ENCODE measurements around the gene CCPG1.

CCPG1 gene

GRCh38 chr15:55383687-55384086, 24.5 kb downstream of the CCPG1 start:
- DNase-seq = no peak

DNA sequence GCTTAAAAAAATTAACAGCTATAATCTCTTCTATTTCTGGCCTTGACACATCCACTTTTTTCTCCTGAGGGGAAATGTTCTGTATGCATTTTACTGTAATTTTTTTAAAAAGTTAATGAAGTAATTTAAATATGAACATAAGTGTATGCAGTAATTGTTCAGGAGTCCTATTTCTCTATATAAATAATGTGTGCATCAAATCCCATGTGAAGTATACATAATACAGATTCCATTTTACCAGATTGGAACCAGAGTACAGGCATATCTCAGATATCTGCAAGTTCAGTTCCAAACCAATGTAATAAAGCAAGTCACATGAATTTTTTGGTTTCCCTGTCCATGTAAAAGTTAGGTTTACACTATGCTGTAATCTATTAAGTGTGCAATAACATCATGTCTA, 26.6 kb downstream of the CCPG1 start:
- DNase-seq = no peak

DNA sequence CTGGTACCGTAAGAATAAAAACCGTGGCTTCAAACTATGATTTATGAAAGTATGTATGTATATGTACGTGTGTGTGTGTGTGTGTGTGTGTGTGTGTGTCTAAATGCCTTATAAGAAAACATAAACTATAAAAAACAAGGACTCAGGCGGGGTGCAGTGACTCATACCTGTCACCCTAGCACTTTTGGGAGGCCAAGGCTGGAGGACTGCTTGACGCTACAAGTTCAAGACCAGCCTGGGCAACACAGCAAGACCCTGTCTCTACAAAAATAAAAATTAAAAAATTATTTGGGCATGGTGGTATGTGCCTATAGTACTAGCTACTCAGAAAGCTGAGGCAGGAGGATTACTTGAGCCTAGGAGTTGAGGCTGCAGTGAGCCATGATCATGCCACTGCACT, 29.1 kb downstream of the CCPG1 start:
- DNase-seq = no peak

- no peak for DNase-seq
These were observed 35.3 kb downstream of the CCPG1 start for GRCh38 chr15:55372701-55373440.

- no peak for DNase-seq
These were observed 41.2 kb downstream of the CCPG1 start for GRCh38 chr15:55366981-55367380.

- no peak for DNase-seq
These were observed 45.5 kb downstream of the CCPG1 start for GRCh38 chr15:55362641-55363040.

DNA sequence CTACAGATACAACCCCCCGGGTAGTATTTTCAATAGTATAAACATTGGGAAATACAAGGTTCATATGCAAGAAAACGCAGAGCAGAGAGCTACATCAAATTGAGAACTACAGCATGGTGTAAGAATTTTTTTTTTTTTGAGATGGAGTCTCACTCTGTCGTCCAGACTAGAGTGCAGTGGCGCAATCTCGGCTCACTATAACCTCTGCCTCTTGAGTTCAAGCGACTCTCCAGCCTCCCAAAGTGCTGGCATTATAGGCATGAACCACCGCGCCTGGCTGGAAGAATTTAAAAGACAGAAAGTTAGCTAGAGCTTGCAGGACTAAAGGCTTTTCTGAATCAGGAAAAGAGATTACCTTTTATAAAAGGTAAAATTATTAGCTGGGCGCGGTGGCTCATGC, 47.1 kb downstream of the CCPG1 start:
- no peak for DNase-seq

DNA sequence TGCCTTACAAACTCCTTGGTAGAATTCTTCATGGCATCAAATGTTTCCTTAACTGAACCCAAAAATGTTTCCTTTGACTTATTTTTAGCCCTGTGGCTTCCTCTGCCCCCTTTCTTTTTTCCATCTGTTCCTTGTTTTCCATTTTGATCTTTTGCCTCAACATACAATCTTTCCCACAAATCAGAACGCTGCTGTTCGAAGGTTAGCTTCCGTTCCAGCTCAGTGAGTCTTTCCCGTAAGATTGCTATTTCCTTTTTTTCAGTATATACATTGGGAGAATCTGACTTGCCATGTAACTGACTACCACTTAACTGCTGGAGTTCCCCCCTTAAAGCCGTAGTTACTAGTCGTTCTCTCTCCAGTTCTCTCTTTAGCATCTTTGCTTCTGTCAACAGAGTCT, 47.9 kb downstream of the CCPG1 start:
- DNase-seq = no peak

- DNase-seq = no peak
These were observed 49.7 kb downstream of the CCPG1 start for GRCh38 chr15:55358471-55358870.

DNA sequence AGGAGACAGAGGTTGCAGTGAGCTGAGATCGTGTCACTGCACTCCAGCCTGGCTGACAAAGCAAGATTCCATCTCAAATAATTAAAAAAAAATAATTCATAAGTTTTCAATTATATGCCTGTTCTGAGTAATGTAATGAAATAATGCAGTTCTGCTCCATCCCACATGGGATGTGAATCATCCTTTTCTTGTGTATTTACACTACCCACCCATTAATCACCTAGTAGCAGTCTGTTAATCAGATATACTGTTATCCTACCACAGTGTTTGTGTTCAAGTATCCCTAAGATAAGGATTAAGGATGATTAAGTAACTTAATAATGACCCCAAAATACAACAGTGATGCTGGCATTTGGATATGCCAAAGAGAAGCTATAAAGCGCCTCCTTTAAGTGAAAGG, 50.4 kb downstream of the CCPG1 start:
- no peak for DNase-seq

DNA sequence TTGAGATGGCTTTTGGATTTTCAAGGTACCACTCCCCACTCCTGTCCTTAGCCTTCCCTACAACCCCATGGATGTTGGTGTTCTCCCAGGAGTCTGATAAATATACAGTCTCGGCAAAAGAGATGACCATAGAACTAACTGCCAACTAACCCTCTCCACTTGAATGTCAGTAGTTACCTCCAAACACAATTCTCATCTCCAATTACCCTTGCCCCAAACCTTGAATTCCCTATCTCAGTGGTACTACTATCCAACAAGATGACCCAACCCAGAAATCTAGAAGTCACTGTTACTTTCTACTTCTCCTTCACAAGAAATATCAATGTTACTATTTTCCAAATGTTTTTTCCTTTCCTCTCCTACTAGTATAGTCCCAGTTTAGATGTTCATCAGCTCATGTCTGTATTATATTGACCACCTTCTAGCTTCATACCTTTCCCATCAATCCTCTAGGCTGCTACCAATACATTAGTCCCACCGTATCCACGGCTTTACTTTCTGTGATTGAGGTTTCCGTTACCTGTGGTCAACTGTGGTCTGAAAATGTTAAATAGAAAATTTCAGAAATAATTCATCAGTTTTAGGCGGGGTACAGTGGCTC, 51.1 kb downstream of the CCPG1 start:
- DNase-seq = no peak

DNA sequence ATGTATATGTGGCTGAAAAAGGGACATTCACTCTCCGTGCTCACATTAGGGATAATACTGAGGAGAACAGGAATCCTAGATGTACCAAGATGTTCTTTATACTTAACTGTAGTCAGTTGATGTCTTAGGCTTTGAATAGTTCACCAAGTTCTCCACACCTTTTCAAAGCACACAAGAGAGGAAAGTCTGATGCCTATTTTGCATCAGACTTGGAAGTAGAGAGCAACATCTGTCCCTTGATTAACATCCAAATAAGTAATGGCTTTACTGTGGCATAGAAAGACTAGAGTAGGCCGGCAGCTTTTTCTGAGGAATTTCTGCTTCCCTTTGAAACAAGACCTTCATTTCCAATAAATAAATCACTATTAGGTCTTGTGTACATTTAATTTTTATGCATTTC, 55.1 kb downstream of the CCPG1 start:
- no peak for DNase-seq

- DNase-seq = no peak
These were observed 58.9 kb downstream of the CCPG1 start for GRCh38 chr15:55349282-55349681.

GRCh38 chr15:55348281-55348778, 59.8 kb downstream of the CCPG1 start:
- DNase-seq = no peak

DNA sequence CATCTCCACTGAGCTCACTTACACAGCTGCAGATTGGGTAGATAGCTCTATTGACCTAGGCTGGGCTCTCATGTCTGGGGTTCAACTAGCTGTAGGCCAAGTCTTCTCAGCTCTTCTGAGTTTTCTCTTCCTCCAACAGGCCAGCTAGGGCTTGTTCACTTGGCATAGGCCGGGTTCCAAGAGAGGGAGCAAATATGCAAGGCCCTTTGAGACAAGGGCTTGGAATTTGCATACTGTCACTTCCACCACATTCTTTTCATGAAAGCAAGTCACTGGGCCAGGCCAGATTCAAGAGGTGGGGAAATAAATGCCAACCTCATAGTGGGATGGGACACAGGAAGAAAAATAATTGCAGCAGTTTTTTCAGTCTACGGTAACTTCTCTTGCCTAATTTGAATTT, 64.0 kb downstream of the CCPG1 start:
- no peak for DNase-seq

- DNase-seq = no peak
These were observed 65.0 kb downstream of the CCPG1 start for GRCh38 chr15:55343168-55343567.

DNA sequence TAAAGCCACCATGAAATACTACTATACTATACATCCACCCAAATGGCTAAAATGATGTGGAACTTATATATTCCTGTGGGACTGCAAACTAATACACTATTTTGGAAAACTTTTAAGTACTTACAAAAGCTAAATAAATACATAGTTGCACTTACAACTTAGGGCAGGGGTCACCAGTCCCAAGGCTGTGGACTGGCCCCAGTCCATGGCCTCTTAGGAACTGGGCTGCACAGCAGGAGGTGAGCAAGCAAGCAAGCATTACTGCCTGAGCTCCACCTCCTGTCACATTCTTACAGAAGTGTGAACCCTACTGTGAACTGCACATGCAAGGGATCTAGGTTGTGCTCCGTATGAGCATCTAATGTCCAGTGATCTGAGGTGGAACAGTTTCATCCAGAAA, 71.0 kb downstream of the CCPG1 start:
- no peak for DNase-seq

- DNase-seq = no peak
These were observed 73.2 kb downstream of the CCPG1 start for GRCh38 chr15:55334997-55335396.

DNA sequence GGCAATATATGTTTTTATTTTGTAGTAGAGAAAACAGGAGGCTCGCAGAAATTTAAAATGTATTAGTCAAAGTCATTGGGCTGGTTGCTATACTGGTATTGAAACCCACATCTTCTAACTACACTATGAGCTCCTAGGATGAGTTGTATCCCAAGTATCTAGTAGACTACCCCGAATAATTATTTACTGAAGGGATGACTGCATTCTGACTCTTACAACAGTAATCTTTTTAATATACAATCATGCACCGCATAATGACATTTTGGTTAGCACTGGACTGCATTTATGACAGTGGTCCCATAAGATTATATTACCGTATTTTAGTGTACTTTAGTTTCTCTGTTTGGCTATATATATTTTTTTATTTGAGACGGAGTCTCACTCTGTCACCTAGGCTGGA, 73.8 kb downstream of the CCPG1 start:
- DNase-seq = no peak

DNA sequence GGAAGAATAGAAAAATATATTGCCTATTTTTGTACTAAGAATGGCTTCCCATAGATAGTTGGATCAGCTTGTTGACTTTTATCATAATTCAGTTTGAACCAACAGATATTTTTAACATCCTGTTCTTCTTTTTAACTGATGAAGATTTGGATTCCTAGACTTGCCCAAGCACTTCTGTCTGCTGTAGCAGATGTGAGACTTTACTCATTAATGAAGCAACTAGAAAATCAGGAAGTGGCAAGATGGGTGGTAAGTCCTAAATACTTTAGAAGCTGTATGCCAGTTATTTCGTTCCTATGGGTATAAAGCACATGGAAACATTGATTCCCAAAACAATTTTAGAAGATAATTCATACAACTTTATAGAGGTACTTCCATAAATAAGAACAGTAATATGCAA, 80.8 kb downstream of the CCPG1 start:
- no peak for DNase-seq

DNA sequence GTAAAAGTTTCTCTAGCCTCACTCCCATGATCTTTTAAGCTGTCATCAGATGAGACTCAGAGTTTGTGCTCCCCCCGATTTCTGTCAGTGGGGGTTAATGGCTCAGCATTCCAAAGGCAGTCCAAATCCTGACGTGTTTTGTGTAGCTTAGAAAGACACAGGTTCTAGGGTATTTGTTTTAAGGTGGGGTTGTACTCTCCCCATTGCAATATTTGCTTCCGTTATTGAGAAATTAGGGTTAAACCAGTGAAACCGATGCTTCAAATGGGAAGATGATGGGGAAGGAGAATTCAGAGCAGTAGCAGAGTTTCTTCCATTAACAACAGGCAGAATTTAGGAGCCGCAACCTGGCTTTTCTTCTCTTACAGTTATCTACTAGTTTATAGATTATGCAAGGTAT, 85.7 kb downstream of the CCPG1 start:
- DNase-seq = no peak

- DNase-seq = no peak
These were observed 87.2 kb downstream of the CCPG1 start for GRCh38 chr15:55320963-55321362.

GRCh38 chr15:55320238-55320550, 88.0 kb downstream of the CCPG1 start:
- no peak for DNase-seq

DNA sequence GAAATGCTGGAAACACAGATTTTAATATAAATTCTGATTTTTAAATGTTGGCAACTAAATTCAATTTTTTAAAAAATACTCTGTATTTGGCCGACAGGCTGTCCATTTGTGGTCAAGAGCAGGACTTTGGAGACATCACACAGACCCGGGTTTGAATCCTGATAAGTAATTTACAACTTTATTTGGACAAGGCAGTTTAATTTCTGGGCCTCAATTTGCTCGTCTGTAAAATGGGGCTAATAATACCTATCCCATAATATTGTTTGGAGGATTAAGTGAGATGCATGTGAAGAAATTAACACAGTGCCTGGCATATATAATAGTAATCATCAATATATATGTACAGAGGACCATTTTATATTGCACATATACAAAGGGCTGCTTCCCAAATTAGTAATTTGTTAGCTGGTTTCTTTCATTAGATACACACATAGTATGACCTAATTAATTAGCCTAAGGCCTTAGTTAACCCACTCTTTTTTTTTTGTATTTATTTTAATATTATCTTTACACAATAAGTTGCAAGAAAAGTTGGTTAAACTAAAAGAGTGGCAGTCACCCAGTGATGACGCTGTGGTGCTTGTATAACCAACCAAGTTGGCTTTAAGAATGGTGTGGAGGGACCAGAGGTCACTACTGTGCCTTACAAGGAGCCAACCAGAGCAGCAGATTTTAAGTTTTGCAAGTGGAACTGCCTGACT, 88.5 kb downstream of the CCPG1 start:
- DNase-seq = no peak

Measured in left hindlimb (tissue), 1 donor.